Measurements from ENCODE around the gene TESMIN.

Gene TESMIN

DNA sequence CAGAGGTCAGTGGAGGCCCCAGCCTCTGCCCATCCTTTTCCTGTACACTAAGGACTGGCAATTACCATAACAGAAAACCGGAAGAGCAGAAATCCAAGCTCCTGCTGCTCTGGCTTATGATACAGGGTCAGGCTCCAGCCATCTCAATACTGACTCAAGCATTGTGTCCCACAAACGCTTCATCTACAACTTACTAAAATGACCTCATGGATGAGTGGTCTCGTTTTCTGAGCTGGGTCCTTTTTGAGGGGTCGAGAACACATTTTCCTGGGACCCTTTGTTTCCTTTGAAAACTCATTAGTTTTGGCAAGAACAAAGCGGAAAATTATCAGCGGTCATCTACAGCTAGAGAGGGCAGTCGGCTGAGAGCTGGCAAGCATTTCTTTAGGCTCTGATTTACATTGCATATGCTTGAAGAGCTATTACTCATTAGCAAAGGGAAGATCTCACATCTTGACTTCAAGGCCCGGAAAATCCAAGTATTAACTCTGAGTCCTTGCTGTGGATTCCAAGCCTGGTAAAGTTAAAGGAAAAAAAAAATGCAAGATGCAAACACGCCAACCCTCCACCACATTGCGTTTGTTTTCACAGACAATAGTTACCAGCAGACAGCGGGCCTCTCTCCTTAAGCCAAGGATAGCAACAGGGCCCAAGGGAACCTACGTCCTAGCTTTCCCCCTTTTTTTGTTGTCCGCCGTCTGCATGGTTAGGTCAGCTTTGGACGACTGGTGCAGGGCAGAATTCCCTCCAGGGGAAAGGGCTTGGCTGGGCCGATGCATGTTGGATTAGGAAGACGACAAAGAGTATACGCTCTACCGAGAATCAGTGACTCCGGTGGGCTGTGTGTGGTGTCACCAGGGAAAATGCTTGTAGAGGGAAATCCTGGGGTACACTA is 1.8 kb downstream of the TESMIN start:
- DNase-seq (ENCODE audit: extremely low spot score): no peak
- TF ChIP-seq CTBP1 (IDR thresholded peaks at IDR 0.05; ENCODE audit: borderline replicate concordance) (no peak), ZNF384 (IDR thresholded peaks at IDR 0.05) (no peak), BHLHE40 (IDR thresholded peaks at IDR 0.05; ENCODE audit: borderline replicate concordance) (no peak), FOXK2 (IDR thresholded peaks at IDR 0.05) (no peak)
- ChIA-PET POLR2A (no interaction called here), CTCF (no interaction called here)

DNA sequence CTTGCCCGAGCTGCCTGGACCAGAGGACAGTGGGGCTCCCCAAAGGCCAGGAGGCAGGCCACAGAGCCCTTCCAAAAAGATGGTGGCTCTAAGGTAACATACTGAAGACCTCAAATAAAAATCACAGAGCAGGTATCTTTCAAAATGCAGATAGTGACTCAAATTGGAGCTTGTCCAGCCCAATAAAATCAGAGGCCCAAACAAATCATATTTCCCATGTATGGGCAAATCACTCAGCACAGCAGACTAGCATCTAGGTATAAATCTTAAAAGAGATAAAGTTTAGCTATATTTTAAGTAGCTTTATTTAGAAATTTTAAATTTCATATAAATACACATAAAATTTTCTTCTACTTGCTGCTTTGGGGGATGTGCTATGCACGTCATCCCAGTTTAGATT is 3.3 kb downstream of the TESMIN start:
- CTCF ChIA-PET: no interaction called here
- POLR2A ChIA-PET: no interaction called here
- DNase-seq (ENCODE audit: extremely low spot score): no peak
- TF ChIP-seq SUZ12 (IDR thresholded peaks at IDR 0.05) (no peak), SP1 (IDR thresholded peaks at IDR 0.05) (no peak), PKNOX1 (IDR thresholded peaks at IDR 0.05) (no peak), CTBP1 (IDR thresholded peaks at IDR 0.05; ENCODE audit: borderline replicate concordance) (no peak), FOXM1 (IDR thresholded peaks at IDR 0.05; ENCODE audit: borderline replicate concordance) (no peak), ARNT (IDR thresholded peaks at IDR 0.05) (no peak), FOXK2 (IDR thresholded peaks at IDR 0.05) (no peak), TARDBP (IDR thresholded peaks at IDR 0.05) (no peak), L3MBTL2 (conservative IDR thresholded peaks at IDR 0.05) (no peak), ELF4 (IDR thresholded peaks at IDR 0.05) (no peak), LEF1 (IDR thresholded peaks at IDR 0.05; ENCODE audit: borderline replicate concordance) (no peak), BHLHE40 (IDR thresholded peaks at IDR 0.05; ENCODE audit: borderline replicate concordance) (no peak), NFRKB (IDR thresholded peaks at IDR 0.05) (no peak), HDGF (IDR thresholded peaks at IDR 0.05; ENCODE audit: borderline replicate concordance) (no peak), FOXA1 (IDR thresholded peaks at IDR 0.05) (no peak), ZNF384 (IDR thresholded peaks at IDR 0.05) (no peak)

DNA sequence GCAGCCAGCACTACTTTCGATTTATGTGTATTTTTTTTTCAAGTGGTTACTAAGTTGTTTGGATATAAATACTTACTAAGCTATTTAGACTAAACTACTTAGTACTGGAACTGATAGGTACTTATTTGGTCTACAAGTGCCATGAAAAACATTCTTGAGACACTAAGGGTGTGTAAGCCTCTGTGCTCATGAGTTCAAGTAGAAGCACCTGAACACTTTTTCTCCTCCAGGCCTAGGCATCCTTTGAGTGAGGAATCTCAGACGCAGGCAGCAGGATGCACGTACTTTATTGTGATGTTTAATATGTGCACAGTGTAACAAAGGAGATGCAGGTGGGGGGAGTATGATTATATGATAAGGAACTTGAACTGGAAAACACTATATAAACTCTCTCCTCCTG is 7.8 kb downstream of the TESMIN start:
- CTCF ChIA-PET: no interaction called here
- TF ChIP-seq FOXA1 (IDR thresholded peaks at IDR 0.05) (no peak), ARNT (IDR thresholded peaks at IDR 0.05) (no peak), HDGF (IDR thresholded peaks at IDR 0.05; ENCODE audit: borderline replicate concordance) (no peak), LEF1 (IDR thresholded peaks at IDR 0.05; ENCODE audit: borderline replicate concordance) (no peak), L3MBTL2 (conservative IDR thresholded peaks at IDR 0.05) (no peak), TARDBP (IDR thresholded peaks at IDR 0.05) (no peak), PKNOX1 (IDR thresholded peaks at IDR 0.05) (no peak), ZNF384 (IDR thresholded peaks at IDR 0.05) (no peak), FOXK2 (IDR thresholded peaks at IDR 0.05) (no peak)
- POLR2A ChIA-PET: no interaction called here
- no peak for DNase-seq (ENCODE audit: extremely low spot score)

GRCh38 chr11:68741463-68741862 is 9.9 kb downstream of the TESMIN start:
- CTCF ChIA-PET: no interaction called here
- POLR2A ChIA-PET: no interaction called here
- no peak for DNase-seq (ENCODE audit: extremely low spot score)
- TF ChIP-seq FOXA1 (IDR thresholded peaks at IDR 0.05) (no peak), FOXM1 (IDR thresholded peaks at IDR 0.05; ENCODE audit: borderline replicate concordance) (no peak), TARDBP (IDR thresholded peaks at IDR 0.05) (no peak), NFRKB (IDR thresholded peaks at IDR 0.05) (no peak), BHLHE40 (IDR thresholded peaks at IDR 0.05; ENCODE audit: borderline replicate concordance) (no peak), ZNF384 (IDR thresholded peaks at IDR 0.05) (no peak), SP1 (IDR thresholded peaks at IDR 0.05) (no peak), LEF1 (IDR thresholded peaks at IDR 0.05; ENCODE audit: borderline replicate concordance) (no peak), FOXK2 (IDR thresholded peaks at IDR 0.05) (no peak), PKNOX1 (IDR thresholded peaks at IDR 0.05) (no peak), L3MBTL2 (conservative IDR thresholded peaks at IDR 0.05) (no peak)

DNA sequence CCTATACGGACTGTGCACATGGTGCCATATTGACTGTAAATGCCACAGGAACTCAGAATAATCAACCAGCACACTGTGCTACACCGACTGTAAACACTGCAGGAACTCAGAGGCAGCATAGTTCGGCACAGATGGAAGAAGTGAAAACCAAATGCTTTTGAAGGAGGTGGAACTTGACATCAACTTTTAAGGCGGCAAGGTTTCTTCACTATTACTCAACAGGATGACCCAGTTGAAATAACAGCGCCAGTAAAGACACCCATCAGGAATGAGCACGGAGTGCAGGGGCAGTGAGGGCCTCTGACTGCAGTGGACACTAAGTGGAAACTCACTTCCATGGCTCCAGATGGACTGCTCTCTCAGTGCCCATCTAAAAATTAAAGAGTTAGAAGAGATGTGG is 15.7 kb downstream of the TESMIN start:
- CTCF ChIA-PET: no interaction called here
- POLR2A ChIA-PET: no interaction called here
- DNase-seq (ENCODE audit: extremely low spot score): no peak
- TF ChIP-seq SUZ12 (IDR thresholded peaks at IDR 0.05) (no peak), ELF4 (IDR thresholded peaks at IDR 0.05) (no peak), L3MBTL2 (conservative IDR thresholded peaks at IDR 0.05) (no peak), ZNF384 (IDR thresholded peaks at IDR 0.05) (no peak), BHLHE40 (IDR thresholded peaks at IDR 0.05; ENCODE audit: borderline replicate concordance) (no peak), FOXA1 (IDR thresholded peaks at IDR 0.05) (no peak), ARNT (IDR thresholded peaks at IDR 0.05) (no peak), NFRKB (IDR thresholded peaks at IDR 0.05) (no peak), FOXM1 (IDR thresholded peaks at IDR 0.05; ENCODE audit: borderline replicate concordance) (no peak)

DNA sequence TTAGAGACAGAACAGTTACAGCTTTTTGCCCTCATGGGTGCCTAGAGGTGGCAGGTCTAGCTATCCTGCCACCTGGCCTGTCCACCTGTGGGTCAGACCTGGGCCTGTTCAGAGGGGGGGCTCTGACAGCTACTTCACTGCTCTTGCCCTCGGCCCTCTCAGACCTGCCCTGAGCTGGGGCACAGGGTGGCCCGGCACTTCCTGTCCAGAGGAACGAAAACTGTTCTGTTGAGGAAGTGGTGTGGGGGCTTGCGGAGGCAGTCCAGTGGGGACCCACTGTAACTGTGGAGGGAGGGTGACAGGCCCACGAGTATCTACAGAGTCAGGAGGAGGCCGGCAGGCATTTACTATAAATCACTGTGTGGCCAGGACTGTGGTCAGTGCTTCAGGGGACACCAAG is 16.2 kb downstream of the TESMIN start:
- ChIA-PET CTCF (no interaction called here), POLR2A (no interaction called here)
- TF ChIP-seq FOXK2 (IDR thresholded peaks at IDR 0.05) (no peak), FOXA1 (IDR thresholded peaks at IDR 0.05) (no peak), FOXM1 (IDR thresholded peaks at IDR 0.05; ENCODE audit: borderline replicate concordance) (no peak), SUZ12 (IDR thresholded peaks at IDR 0.05) (no peak), ELF4 (IDR thresholded peaks at IDR 0.05) (no peak), ZNF384 (IDR thresholded peaks at IDR 0.05) (no peak), NFRKB (IDR thresholded peaks at IDR 0.05) (no peak), PKNOX1 (IDR thresholded peaks at IDR 0.05) (no peak), CTBP1 (IDR thresholded peaks at IDR 0.05; ENCODE audit: borderline replicate concordance) (no peak), LEF1 (IDR thresholded peaks at IDR 0.05; ENCODE audit: borderline replicate concordance) (no peak), BHLHE40 (IDR thresholded peaks at IDR 0.05; ENCODE audit: borderline replicate concordance) (no peak), TARDBP (IDR thresholded peaks at IDR 0.05) (no peak), ARNT (IDR thresholded peaks at IDR 0.05) (no peak), SP1 (IDR thresholded peaks at IDR 0.05) (no peak), HDGF (IDR thresholded peaks at IDR 0.05; ENCODE audit: borderline replicate concordance) (no peak), L3MBTL2 (conservative IDR thresholded peaks at IDR 0.05) (no peak)
- DNase-seq (ENCODE audit: extremely low spot score): no peak

Measured in HEK293T (cell line).